AG08395 (cell line): ENCODE measurements around the gene FRMD3.

Source experiments
- DNase-seq: peaks from one replicate; pipeline ENCODE4 v3.0.0; 2012; ENCODE audit warnings: mixed read lengths, low spot score

FRMD3 gene

DNA sequence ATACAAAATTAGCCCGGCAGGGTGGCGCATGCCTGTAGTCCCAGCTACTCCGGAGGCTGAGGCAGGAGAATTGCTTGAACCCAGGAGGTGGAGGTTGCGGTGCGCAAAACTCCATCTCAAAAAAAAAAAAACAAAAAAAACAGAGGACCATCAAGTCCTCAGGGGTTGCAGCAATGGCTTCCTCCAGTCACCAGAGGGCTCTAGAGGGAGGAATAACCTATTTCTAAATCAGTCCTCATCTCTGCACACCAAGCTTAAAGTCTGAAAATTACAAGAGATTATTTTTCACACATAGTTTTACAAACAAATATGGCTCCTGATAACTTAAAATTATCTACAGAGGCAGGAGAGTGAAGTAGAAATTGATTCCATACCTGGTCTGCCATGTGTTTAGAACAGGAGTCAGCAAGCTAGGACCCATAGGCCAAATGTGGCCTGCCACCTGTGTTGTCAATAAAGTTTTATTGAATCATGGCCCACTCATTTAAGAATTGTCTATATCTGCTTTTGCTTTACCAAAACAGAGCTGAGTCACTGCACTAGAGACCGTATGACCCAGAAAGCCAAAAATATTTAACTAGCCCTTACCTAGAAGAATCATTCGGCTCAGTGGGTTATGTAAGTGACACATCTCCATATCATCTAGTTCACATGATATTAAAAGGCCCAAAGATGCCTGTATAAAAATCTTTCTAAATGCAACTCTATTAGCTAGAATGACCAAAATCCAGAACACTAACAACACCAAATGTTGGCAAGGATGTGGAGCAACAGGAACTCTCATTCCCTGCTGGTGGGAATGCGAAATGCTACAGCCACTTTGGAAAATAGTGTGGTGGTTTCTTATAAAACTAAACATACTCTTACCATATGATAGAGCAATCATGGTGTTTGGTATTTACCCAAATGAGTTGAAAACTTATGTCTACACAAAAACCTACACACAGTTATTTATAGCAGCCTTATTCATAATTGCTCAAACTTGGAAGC is 207.7 kb downstream of the FRMD3 start:
- DNase-seq, result no peak

DNA sequence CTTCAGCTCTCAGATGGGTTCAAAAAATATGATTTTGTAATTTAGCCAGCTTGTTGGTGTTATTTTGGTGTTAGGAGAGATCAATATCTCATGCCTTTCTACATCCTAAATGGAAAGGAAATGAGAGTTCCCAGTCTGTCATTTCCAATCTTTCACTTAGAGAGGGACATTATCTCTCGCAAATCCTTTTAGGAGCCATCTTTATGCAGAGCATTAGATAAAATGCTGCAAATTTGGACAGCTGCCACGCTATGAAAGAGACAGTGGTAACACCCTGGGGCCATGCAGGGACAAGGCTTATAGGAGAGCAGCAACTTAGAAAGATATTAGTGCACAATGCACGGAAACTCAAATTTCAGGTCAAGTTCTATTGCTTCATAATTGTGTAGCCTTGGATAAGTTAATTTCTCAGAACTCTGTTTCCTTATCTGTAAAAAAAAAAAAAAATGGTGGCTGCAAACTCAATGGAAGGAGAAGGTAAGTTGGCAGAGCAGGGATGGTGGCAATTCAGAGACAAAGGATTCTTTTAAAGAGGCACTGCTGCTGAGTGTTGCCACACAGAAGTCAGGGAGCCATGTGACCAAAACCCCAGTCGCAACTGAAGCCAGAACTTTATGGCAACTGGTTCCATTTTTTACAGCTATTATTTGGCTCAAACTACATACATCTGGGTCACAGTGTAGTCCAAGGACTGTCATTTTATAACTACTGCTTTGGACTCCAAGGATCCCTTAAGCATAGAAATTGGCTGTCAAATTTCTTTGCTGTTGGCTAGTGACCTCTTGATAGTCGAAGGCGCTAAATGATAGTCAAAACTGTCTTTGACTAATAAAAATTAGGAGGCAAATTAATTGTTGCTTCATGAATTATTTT is 210.2 kb downstream of the FRMD3 start:
- DNase-seq, result no peak

DNA sequence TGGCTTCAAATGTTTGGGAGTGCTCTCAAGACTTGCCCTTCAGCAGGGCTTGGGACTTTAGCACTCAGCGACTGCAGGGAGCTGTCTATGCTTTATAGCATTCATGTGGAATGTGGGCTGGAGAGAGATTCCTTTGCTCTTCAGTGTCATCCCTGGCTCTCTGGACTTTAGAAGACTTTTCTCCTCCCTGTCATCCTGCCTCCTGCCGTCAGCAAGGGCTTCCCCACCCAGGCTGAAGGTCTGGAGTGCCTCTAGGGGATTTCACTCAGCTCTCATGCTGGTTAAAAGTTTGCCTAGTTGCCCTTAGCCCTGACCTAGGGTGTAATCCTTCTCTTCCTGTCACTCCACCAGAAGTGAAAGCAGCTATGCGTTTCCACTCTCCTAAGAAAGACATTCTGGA is 210.9 kb downstream of the FRMD3 start:
- peak; percentile 49 for DNase-seq

- no peak for DNase-seq
Observed at GRCh38 chr9:83323148-83323547, 215.1 kb downstream of the FRMD3 start.

DNA sequence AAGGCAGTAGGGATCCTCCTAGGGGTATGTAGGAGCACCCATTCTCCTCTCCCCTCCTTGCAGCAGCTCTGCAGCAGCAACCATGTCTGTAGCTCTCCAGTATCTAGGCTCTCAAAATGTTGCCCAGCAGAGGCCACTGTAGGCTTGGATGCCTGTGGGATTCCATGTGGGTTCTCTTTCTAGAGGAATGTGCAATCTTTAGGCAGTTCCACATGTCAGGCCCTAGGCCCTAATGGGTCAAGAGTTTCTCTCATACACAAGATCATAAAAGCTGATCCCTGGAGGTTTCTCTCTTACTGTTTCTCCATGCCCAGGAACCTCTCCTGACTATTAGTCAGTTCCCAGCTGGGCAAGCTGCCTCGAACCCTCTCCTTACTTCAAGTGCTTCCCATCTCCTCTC is 215.8 kb downstream of the FRMD3 start:
- peak; percentile 19 for DNase-seq

DNA sequence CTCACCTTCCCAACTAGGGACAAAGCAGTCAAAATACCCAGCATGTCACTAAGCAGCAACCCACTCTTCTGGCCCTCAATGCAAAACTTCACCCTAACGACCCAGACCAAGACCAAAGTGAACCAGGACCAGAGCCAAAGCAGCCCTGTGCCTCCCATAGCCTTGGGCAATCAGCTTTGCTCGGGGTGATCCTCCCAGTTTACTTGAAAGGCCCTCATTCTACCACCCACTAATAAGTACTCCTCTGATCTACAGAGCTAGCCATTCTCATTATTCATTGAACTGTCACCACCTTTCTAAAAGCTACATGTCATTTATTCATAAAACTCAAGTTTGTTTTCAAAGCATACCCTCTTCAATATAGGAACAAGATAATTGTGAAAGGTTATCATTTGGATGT is 221.0 kb downstream of the FRMD3 start:
- DNase-seq, result no peak

- DNase-seq, result no peak
Observed at GRCh38 chr9:83315649-83316048, 222.6 kb downstream of the FRMD3 start.

DNA sequence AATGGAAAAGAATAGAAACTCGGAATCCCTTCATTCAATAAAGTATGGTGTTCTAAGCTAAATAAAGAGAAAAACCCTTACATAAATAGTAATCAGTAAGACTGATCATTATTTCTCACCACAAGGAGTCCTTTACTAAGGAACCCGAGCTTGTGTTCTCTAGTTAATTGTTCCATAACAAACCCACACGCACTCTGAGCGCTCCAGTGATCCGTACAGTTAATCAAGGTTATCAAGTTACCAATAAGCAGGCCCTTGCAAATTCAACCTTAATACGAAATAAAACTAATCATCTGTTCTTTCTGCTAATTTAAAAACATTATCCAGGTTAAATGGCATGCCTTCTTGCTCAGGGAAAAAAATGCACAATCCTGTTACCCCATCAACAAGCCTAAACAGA is 224.4 kb downstream of the FRMD3 start:
- DNase-seq, result no peak

- DNase-seq, result no peak
Observed at GRCh38 chr9:83312537-83312936, 225.7 kb downstream of the FRMD3 start.

DNA sequence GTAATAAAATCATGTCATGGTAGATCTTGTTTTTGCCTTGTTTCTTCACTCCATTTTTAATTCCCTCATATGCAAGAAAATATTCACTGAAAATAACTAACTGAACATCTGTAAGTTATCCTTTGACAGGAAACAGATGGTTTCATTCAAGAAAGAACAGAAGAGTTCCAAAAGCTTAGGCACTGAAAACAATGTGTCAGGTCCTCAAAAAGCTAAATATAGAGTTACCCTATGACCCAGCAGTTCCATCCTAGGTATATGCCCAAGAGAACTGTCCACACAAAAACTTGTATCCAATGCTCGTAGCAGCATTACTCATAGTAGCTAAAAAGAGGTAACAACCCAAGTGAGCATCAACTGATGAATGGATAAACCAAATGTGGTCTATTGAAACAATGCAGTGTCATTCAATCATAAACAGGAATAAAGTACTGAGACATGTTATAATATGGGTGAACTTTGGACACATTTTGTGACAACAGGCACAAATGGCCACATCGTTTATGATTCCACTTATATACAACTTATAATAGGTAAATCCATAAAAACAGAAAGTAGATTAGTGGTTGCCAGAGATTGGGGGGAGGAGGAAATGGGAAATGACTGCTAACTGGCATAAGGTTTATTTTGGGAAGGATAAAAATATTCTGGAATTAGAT is 231.0 kb downstream of the FRMD3 start:
- DNase-seq, result peak; percentile 5

DNA sequence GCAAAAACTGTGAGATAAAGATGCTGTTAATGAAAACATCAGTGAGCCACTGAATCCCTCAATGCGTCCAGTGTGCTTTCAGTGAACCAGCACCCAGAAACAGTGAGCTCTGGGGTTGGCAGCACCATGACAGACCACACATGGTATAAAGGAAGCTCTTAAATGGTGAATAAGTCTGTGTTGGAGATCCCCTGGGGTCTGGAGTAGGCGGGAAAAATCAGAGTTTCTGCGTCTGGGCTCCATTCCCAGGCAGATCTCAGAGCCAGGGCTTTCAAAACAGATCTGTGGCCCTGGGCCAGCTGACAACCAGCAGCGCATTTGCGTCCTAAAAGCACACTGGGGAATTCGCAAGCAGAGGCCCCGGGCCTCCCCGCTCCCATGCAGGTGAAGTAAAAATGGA is 233.5 kb downstream of the FRMD3 start:
- DNase-seq, result peak; percentile 61

- DNase-seq, result peak; percentile 84
Observed at GRCh38 chr9:83299571-83299970, 238.6 kb downstream of the FRMD3 start.

- no peak for DNase-seq
Observed at GRCh38 chr9:83299094-83299493, 239.1 kb downstream of the FRMD3 start.

- no peak for DNase-seq
Observed at GRCh38 chr9:83296123-83296522, 242.1 kb downstream of the FRMD3 start.

GRCh38 chr9:83294816-83295215 is 243.4 kb downstream of the FRMD3 start:
- DNase-seq, result no peak

DNA sequence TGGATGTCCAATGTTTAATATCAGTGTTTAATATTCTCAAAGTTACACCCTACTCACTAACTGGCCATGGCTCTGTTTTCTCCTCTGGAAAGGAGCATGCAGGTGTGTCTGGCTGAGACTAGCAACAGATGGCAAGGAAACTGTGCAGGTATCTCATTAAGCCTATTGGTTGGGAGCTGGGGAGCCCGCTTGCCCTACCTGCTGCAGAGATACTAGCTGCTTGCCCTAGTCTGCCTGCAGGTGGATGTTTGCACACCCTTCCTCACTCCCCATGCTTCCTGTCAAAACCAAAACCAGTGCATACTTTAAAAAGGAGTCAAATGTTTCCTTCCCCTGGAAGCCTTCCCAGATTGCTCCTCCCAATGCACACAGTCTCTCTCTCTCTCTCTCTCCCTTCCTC is 247.0 kb downstream of the FRMD3 start:
- no peak for DNase-seq

- DNase-seq, result no peak
Observed at GRCh38 chr9:83290692-83291091, 247.5 kb downstream of the FRMD3 start.

DNA sequence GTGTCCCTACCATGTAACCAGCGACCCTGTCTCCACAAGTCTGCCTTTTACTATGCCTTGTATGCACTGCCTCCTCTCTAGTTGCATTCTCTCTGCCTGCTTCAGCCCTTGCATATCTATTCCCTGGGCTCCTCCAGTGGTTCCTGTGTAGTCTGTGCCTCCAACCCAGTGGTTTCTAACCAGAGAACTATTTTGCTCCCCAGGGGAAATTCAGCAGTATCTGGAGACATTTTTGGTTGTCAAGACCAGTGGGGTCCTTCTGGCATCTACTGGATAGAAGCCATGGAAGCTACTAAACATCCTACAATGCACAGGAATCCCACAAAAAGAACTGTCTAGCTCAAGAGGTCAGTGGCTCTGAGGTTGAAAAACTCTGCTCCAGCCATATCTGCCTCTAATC is 251.2 kb downstream of the FRMD3 start:
- DNase-seq, result no peak

GRCh38 chr9:83285445-83286225 is 252.6 kb downstream of the FRMD3 start:
- DNase-seq, result no peak

- DNase-seq, result no peak
Observed at GRCh38 chr9:83284746-83285145, 253.5 kb downstream of the FRMD3 start.

DNA sequence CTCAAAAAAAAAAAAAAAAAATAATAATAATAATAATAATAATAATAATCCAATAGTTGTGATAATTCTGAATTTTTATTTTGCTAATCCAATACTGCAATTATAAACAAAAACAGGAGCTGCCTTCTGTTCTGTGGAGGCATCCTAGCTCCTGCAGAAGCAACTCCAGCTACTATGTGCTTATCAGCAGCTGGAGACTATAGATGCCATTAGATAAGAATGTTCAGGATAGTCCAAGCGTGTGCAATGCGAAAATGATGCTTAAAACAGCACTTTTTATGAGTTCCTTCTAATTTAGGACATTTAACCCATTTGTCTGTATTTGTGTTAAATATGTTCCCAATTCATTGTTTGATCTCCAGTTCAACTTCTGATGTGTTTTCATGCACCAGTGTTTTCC is 254.7 kb downstream of the FRMD3 start:
- no peak for DNase-seq
